HEK293T (cell line): ENCODE results near the gene AKR7A3.

Experiments
- CTBP1 ChIP-seq: fragments of 450-650 bp; IDR thresholded peaks from 2 replicates; pipeline ENCODE4 v1.6.1; 2016; ENCODE audit warnings: borderline replicate concordance
- NFRKB ChIP-seq: fragments of 450-650 bp; IDR thresholded peaks from 2 replicates; pipeline ENCODE4 v1.6.1; 2016; ENCODE audit warnings: mild to moderate bottlenecking, moderate library complexity
- SP1 ChIP-seq: fragments of 450-650 bp; IDR thresholded peaks from 2 replicates; pipeline ENCODE4 v1.6.1; 2017
- SUZ12 ChIP-seq: fragments of 450-650 bp; IDR thresholded peaks from 2 replicates; pipeline ENCODE4 v1.6.1; 2016; ENCODE audit warnings: mild to moderate bottlenecking
- TARDBP ChIP-seq: fragments of 450-650 bp; IDR thresholded peaks from 2 replicates; pipeline ENCODE4 v1.6.1; 2016
- ZNF384 ChIP-seq: fragments of 450-650 bp; IDR thresholded peaks from 2 replicates; pipeline ENCODE4 v1.6.1; 2016

DNA sequence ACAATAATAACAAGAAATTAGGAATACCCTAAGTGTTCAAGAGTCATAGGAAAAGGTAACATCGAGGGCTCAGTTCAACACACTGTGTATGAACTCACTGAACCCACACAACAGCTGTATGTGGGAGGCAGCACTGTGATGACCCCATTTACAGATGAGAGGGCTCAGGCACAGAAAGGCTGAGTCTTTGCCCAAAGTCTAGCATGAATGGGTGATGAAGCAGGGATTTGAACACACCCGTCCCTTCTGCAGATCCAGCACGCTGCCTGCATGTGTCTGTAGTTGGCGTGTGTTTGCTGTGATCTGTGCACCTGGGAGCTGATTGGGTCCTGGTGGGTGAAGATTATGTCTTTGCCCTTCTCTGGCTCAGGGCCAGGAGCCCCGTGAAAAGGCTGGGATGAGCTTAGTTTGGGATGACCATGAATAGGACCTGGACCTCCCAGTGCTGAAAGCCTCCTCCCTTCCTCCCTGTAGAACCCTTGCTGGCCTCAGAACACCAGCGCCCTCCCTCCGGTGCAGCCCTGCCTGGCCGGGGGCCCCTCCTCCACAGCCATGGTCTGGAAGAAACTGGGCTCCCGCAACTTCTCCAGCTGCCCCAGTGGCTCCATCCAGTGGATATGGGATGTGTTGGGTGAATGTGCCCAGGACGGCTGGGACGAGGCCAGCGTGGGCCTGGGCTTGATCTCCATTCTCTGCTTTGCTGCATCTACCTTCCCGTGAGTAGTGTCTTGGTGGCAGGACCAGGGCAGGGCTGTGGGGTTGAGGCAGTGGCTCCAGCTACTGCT lies 28.7 kb upstream of the AKR7A3 start:
- TF ChIP-seq SUZ12 (no peak), TARDBP (no peak), NFRKB (no peak), ZNF384 (no peak), SP1 (no peak), CTBP1 (no peak)
